GM12801 (cell line): ENCODE measurements around the gene CPSF7.

Source experiments
- CTCF ChIP-seq: IDR thresholded peaks from one replicate; pipeline ENCODE4 v1.5.1; 2011; ENCODE audit warnings: control low read depth; ENCODE audit not compliant: insufficient read length; ENCODE audit errors: extremely low read depth

The CPSF7 gene

GRCh38 chr11:61367406-61367805 is 62.4 kb downstream of the CPSF7 start:
- TF ChIP-seq CTCF, result no peak

GRCh38 chr11:61364012-61364675 is 65.6 kb downstream of the CPSF7 start:
- TF ChIP-seq CTCF, result no peak

GRCh38 chr11:61362542-61362875 is 67.3 kb downstream of the CPSF7 start:
- TF ChIP-seq CTCF, result no peak

GRCh38 chr11:61361741-61362541 is 67.8 kb downstream of the CPSF7 start, which contains the start of the genes CYB561A3 and TMEM138:
CYB561A3 (minus strand) TSS chr11:61361882; CDS start chr11:61356713, 5,169 bp downstream.
TMEM138 (plus strand) TSS chr11:61362374; CDS start chr11:61364391, 2,017 bp downstream.
- TF ChIP-seq CTCF, result no peak

GRCh38 chr11:61361237-61361740 is 68.5 kb downstream of the CPSF7 start:
- no peak for TF ChIP-seq CTCF

- no peak for TF ChIP-seq CTCF
Observed at GRCh38 chr11:61359516-61359915, 70.3 kb downstream of the CPSF7 start.

GRCh38 chr11:61358566-61358965 is 71.2 kb downstream of the CPSF7 start:
- no peak for TF ChIP-seq CTCF
